Activated naive CD4-positive, alpha-beta T cell treated with anti-CD3 and anti-CD28 coated beads, Interleukin-2, amount 50 U/mL, for 16 hours (primary cell): ENCODE results near the gene TLR10.
"Not testable (repeated sequence)": the region's sequence is repeated elsewhere in the genome, so short reads cannot be mapped to it uniquely, and the experiment has no call there.

Experiments used
- DNase-seq: peaks from one replicate; pipeline ENCODE4 v3.0.0-alpha.2; 2020

TLR10 gene

DNA sequence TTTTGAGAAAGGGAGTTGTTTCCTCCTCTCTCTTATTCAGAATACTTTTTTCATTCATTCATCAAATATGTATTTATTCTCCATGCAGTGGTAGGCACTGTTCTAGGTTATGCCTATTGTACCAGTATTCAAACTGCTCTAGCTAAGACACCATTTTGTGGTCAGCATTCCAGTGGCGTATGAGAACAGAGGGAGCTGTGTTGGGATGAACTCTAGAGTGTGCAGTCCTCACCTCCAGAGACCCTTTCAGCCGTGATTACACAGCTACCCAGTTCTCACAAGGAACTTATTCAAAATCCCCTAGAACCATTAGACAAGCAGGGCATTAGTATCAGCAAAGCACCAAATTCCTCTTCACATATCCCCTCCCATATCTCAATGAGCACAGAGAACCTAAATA is 17.6 kb upstream of the TLR10 start:
- DNase-seq: no peak

DNA sequence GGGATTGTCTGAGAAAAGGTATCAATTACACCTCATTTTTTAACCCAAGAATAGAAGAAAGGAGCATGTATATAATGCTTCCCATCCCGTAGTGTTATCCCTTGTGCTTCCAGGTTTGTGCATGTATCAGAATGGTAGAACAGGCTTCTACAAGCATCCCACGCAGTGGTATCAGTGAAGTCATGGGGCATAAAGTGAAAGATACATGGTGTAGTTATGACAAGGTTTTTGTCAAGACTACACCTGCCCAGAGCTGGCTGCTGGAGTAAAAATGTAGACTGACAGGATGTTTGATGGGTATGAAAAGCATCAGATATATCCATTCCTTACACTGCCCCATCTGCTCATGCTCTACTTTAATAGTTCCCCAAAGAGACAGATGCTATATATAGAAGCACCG is 12.3 kb upstream of the TLR10 start:
- no peak for DNase-seq

DNA sequence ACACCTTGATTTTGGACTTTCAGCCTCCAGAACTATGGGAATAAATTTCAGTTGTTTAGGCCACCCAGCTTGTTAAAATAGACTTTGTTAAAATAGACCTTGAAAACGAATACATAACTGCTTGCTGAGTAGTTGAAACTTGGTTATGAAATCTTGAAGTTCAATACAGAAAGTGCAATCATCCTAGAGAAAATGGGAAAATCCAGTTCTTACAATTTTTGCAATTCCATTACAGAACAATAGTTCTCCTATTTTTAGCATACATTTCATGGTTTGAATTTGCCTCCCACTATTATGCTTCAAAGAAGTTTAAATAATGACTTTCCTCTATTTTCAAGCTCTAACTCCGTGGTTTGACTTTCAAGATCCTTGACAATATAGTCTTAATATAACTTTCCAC is 11.3 kb upstream of the TLR10 start:
- no peak for DNase-seq

DNA sequence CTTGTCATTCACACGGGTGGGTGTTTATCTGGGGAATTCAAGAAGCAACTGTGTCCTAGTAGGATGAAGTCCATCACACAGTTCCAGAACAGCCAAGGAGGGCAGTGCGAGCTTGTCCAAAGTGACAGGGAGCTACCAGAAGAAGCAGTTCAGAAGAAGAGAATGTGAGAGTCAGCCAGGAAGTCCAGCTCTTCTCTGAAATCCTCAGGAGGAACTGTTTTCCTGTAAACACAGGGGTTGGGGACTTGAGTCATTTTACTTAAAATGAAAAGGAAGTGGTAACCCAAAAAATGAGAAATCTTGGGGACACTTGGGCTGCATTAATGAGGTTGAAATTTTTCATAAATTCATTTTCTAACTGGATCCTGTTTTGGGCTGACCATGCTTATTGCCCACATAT is 8.2 kb upstream of the TLR10 start:
- DNase-seq: no peak

DNA sequence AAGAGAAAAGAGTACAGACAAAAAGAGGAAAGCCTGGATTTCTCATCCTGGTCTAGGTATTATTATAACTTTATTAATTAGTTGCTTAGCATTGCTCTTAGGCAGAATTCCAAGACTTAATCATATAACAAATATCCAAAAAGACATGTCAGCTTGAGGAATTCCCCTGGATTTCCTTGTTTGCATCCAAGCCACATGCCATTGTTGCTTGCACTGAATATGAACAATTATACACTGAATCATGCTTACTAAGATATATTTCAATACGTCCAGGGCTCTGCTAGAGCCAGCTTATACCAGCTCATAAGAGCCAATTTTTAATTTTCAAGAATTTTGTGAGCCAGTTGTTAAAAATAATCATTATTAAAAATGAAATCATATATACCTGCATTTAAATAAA is 5.5 kb upstream of the TLR10 start:
- no peak for DNase-seq

DNA sequence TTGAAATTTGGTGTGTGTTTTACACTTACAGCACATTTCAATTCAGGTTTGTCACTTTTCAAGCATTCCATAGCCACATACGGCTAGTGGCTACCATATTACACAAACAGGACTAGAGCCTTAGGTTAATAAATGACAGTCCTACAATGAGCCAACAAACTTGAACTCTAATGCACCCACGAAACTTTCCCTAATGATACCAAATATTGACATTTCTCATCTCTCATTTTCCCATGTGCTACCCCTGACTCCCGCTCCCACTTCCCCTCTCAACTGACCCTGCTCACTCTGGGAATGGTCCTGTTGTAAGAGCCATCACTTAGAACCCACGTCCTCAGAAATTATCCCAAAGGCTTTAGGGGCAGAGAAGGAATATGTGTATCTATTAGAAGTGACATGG is 4.9 kb upstream of the TLR10 start:
- no peak for DNase-seq

DNA sequence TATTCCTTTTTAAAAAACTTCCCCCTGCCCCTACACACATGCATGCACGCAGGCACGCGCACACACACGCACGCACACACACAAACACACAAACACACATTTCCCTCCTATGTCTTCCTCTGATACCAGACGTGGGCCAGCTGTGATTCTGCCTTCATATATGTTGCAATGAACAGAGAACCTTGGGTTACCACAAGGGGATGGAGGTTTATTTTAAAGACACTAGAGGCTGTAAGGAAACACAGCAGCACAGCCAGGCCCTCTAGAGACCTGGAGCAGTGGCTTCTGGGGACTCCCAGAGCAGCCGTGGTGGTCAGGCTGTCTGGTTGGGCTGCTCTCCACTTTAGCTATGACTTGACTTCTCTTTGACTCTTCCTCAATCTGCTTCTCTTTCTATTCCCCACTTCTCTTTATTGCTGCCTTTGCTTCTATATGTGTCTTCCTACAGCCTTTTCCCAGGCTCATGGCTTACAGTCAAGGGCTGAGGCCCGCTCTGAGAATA is 3.2 kb upstream of the TLR10 start:
- DNase-seq: no peak

DNA sequence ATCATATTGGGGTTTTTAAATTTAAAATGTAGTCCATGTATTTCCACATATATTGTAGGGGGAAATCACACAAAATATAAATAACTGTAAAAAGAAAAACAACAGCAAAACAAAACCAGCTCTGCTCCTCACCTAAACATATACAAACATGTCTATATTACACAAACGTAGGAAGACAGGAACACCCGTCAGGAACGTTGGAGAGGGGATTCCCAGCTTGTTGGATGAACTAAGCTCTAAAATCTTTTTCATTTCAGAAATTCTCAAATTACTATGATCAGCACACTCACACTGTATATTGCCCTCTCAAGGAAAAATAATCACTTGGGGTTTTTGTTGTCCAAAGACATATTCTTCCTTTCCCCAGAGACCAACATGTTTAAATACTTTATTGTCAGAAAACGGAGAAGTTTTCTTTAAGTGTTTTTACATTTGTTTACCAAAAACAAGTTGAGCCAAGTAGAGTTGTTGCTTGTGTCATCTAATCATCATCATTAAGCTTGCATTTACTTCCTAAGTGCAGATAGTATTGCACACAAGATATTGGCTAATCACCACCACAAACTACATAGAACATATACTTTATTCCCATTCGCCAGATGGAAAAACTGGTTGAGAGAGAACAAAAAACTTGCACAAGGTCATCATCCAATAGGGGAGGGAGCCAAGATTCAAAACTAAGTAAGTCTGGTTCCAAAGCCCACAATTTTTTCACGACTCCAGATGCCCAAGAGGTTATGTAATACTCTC is 2.4 kb upstream of the TLR10 start:
- DNase-seq: no peak

DNA sequence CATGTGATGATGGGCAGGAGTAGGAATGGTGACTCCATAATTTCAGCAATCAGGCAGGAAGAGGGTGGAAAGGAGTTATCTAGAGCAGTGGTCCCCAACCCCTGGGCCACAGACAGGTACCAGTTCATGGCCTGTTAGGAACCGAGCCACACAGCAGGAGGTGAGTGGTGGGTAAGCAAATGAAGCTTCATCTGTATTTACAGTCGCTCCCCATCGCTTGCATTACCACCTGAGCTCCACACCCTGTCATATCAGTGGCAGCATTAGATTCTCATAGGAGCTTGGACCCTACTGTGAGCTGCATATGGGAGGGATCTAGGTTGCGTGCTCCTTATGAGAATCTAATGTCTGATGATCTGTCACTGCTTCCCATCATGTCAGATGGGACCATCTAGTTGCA is 1.4 kb upstream of the TLR10 start:
- no peak for DNase-seq

DNA sequence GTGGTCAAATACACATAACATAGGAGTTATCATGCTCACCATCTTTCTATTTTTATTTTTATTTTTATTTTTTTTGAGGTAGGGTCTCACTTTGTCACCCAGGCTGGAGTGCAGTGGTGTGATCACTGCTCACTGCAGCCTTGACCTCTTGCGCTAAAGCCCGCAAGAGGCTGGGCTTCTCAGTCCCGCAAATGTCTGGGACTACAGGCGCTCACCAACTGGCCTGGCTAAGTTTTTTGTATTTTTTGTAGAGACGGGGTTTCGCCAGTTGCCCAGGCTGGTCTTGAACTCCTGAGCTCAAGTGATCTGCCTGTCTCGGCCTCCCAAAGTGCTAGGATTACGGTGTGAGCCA is 295 bp upstream of the TLR10 start:
- DNase-seq: no peak

DNA sequence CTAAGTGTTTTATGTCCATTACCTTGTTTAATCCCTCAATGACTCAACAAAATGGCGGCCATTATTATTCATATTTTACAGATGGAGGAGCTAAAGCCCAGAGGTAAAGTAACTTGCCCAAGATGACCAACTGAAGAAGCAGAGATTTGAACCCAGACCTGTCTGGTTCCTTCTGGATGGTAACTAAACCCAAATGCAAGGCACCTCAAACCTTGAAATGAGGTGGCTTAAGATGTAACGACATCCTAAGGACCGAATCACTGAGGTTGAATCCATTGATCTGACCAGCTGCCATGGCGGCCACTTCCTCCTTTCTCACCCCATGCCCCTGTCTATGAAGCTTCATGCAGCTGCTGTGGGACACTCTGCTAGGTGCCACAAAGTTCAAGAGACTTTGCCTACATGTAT is 932 bp downstream of the TLR10 start:
- no peak for DNase-seq

DNA sequence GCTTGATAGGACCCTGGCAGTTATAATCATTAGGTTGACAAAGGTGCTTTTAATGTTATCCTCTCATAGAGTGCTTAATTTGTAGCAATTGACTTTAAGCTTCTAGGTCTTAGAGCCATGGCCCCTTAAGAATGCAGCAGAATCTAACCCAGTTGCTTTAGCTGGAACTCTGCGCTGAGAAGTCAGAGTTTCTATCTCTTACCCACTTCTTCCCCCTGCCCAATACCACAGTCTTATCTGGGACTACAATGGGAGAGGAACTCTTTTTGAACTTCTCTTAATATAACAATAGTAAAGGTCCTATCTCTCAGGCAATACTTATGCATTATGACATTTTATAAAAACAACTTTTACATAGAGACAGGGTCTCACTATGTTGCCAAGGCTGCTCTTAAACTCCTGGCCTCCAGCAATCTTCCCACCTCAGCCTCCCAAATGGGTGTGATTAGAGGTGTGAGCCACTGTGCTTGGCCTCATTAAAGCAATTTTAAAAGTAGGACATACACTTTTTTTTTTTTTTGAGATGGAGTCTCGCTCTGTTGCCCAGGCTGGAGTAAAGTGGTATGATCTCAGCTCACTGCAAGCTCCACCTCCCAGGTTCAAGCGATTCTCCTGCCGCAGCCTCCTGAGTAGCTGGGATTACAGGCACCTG is 1.8 kb downstream of the TLR10 start:
- DNase-seq: no peak

DNA sequence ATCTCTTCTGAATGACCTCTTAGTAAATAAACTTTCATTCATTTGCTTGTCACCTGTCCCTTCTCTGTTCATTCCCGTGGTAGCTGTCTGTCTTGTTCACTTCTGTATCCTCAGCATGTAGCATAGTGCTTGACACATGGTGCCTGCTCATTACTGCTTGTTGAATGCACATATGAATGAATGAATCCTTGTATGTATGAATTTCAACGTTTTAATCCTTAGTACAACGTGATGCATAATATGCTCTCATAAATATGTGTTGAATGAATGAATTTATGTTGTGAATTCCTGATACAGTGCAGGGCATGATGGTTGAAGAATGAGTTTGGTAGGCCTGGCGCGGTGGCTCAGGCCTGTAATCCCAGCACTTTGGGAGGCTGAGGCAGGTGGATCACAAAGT is 3.0 kb downstream of the TLR10 start:
- no peak for DNase-seq

DNA sequence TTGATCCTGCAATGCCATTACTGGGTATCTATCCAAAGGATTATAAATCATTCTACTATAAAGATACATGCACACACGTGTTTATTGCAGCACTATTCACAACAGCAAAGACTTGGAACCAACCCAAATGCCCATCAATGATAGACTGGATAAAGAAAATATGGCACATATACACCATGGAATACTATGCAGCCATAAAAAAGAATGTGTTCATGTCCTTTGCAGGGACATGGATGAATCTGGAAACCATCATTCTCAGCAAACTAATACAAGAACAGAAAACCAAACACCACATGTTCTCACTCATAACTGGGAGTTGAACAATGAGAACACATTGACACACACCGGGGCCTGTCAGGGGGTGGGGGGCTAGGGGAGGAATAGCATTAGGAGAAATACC is 4.9 kb downstream of the TLR10 start:
- DNase-seq: not testable (repeated sequence)

DNA sequence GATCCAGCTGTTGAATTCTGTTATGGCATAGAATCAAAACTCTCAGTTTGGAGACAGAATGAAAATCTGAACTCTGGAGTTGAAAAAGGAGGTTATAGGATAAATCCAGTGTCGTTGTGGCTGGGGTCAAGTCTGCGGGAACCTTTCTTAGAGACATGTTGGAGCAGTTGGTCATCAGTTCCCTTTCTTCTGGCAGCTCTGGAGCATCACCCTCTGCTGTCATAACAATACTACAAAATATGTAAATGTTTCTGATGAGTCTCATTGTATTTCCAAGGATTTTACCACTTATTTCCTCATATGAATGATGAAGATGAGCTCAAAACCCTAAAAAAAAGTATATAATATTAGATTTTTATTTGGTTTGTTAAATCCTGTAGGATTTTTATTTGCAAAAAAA is 7.5 kb downstream of the TLR10 start:
- DNase-seq: no peak

DNA sequence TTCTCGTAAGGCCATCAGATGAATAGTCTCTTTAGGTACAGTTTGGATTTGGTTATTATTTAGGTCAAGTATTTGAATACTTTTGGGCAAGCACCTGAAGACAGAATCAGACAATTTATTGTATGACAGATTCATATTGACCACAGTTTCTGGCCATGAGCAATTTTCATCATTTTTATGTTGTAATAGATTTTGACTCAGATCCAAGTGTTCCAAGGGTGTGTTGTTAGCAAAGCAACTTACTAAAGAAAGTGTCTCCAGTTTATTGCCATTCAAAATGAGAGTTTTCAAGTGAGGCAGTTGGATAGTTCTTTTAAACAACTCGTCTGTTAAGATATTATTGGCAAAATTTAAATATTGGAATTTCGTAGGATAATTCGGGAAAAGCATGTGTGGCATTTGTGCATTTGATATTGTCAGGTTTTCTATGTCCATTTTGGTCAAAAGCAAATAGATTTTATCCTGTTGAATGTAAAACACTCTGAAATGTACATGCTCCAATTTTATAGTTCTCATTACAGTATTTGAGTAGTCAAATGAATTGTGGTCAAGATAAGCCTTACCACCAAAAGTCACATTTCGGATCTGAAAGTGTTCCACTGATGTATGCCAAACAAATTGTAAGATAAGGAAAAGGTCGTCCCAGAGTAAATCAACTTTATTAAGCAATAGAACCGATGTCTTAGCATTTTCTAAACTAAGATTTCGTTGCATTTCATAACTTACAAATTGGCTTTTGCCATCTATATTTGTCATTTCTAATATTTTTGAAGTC is 8.4 kb downstream of the TLR10 start:
- DNase-seq: no peak

DNA sequence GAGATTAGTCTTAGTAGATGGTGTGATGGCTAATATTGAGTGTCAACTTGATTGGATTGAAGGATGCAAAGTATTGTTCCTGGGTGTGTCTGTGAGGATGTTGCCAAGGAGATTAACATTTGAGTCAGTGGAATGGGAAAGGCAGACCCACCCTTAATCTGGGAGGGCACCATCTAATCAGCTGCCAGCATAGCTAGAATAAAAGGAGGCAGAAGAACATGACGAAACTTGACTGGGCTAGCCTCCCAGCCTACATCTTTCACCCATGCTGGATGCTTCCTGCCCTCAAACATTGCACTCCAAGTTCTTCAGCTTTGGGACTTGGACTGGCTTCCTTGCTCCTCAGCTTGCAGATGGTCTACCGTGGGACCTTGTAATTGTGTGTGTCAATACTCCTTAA is 12.5 kb downstream of the TLR10 start:
- DNase-seq: not testable (repeated sequence)

DNA sequence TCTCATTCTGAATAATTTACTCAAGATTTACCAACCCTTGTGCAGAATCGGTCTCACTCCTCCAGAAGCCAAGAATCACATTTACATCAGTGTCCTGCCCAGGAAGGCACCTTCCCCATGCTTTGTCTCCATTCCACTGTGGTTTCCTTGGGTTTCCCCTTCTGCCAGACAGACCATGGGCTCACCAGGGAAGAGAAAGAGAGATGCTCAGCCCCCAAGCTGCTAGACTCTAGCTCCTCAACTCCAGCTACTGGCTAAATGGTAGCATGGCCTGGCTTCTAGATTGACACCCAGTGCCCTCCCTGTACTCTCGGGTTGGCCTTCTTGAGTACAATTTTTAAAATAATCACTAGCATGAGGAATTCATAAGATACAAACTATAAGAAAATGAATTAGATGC is 12.9 kb downstream of the TLR10 start:
- no peak for DNase-seq

DNA sequence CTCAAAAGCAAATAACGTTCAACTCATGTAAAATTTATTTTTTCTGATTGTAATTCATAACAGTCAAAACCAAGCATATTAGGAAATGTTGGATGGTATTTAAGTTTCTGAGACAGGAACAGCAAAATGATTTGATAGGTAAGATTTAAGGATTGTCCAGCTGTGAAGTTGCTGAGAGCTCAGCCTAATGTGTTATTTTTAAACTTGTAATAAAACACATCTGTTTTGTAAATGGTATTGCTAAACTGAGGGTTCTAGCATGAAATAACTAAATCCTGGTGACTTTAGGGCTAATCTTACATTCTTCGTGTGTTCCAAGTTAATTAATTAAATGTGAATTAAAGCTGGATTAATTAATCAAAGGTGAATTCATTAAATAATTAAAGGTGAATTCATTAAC is 13.3 kb downstream of the TLR10 start:
- DNase-seq: no peak

DNA sequence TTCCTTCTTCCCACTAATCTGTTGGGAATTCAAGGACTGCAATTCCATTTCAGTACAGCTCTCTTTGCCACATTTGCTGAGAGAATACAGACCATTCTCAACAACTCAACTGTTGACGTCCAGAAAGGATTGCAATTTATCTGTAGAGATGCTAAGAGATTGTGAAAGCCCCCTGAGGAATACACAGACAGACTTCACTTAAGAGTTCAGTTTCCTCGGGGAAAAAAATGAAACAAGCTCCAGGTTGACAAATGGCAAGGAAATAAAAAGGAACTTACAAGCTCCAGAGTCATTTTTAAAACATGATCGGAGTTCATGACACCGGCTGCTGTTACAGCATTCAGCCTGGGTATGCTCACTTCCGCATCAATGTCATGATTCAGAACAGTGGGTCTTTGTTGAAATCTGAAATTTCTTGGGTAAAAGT is 13.8 kb downstream of the TLR10 start:
- no peak for DNase-seq

DNA sequence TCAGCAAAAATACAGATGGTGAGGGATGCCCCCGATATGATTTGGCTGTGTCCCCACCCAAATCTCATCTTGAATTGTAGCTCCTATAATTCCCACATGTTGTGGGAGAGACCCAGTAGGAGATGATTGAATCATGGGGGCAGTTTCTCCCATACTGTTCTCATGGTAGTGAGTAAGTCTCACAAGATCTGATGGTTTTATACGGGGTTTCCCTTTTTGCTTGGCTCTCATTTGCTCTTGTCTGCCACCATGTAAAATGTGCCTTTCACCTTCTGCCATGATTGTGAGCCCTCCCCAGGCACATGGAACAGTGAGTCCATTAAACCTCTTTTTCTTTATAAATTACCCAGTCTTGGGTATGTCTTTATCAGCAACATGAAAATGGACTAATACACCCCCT is 15.8 kb downstream of the TLR10 start:
- DNase-seq: not testable (repeated sequence)

DNA sequence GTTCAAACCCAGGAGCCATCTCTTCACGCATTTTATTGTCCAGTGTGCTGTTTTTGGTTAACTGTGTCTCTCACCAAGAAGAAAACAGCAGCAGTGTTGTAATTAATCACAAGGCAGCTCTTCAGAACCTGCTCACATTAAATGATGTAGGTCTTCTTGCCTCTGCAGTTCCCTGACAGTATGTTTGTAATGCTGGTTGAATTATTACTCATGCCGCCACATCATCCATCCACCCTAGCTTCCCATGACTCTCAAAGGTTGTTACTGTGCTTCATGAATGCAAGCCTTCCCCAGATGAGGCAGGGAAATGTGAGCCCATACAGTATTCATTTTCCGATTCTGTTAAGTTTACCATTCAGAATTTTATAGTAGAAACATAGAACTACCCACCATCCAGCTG is 17.4 kb downstream of the TLR10 start:
- no peak for DNase-seq

DNA sequence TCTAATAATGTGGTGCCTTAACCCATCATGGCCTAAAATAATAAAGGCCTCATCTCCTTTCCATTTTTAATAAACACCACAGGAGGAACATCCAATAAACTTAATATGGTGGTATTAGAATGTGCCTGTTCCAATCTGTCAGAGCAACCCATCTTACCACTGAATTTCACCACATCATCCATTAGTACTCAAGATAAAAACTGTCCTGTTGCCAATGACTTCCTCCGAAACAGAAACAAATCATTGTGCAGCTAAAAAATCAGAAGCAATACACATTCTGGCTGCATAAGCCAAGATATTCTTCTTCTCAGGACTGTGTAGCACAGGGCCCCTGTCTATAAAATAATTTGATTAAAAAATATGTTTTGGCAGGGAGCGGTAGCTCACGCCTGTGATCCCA is 18.5 kb downstream of the TLR10 start:
- DNase-seq: no peak

DNA sequence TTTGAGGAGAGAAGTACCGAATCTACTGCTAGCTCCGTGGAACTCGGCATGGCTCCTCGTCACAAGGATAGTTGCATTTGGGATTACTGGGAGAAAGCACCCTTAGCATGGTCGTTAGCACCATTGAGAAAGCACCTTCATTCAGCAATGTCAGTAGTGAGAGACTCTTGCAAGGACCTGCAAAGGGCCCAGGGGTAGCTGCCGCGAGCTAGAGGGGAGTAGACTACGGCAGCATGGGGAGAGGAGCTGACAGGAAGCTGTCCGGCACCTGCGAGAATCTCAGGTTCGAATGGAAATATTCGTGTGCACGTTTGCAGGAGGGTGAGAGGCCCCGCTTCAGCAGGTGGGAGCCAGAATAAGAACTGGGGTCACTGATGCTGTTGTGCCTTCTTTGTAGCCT is 20.2 kb downstream of the TLR10 start:
- no peak for DNase-seq
